ENCODE data around the gene TAS2R10. TPM values are rescaled to one million over a fixed set of nuclear protein-coding genes. Genes with fewer than 3 reads are reported as not detected.

Gene TAS2R10
- total RNA-seq, result under 1 TPM in 2 of 4 donors, not detected in 2; 0.40 to 0.42 TPM

- DNase-seq (ENCODE audit: extremely low spot score), result no peak
- Histone ChIP-seq H3K9me3 (no peaks in the 10 kb centered on the region), H3K27me3 (no peaks in the 10 kb centered on the region)
Measured at GRCh38 chr12:10826258-10826657, at the start of gene TAS2R10. Gene TAS2R10, minus strand, starts transcription at chr12:10826358. Its CDS starts 89 bp downstream, at chr12:10826269.

GRCh38 chr12:10873378-10873777 lies 47.2 kb upstream of the TAS2R10 start:
- Histone ChIP-seq H3K9me3 (no peaks in the 10 kb centered on the region), H3K27ac (replicated peaks in 1 of 4) (no peak overlapping the region), H3K4me3 (no peak overlapping the region), H3K36me3 (peaks cover 0 to 22% (median 7%) of the 10 kb centered on the region in 4 donors), H3K4me1 (no peaks in the 10 kb centered on the region), H3K27me3 (no peaks in the 10 kb centered on the region)
- TF ChIP-seq CTCF (IDR thresholded peaks at IDR 0.05) (no peak), POLR2AphosphoS5 (IDR thresholded peaks at IDR 0.05) (no peak), EP300 (IDR thresholded peaks at IDR 0.05) (no peak), POLR2A (IDR thresholded peaks at IDR 0.05; ENCODE audit: low read depth) (no peak)
- no peak for DNase-seq (ENCODE audit: extremely low spot score)
- 63% methylated on average over 2 of the region's 2 CpGs for WGBS
- intact Hi-C loops (cut with DNase I), result no loop called here

More at GRCh38 chr12:10826258-10826657, at the start of gene TAS2R10:
- Histone ChIP-seq H3K4me3 (no peak within 1 kb of the TSS), H3K36me3 (no peaks in the 10 kb centered on the region), H3K4me1 (no peaks in the 10 kb centered on the region), H3K27ac (replicated peaks in 1 of 4) (no peak within 1 kb of the TSS)
- TF ChIP-seq POLR2A (IDR thresholded peaks at IDR 0.05; ENCODE audit: low read depth), result no peak
- no peak for TF ChIP-seq EP300 (IDR thresholded peaks at IDR 0.05)
- no peak for TF ChIP-seq CTCF (IDR thresholded peaks at IDR 0.05)
- TF ChIP-seq POLR2AphosphoS5 (IDR thresholded peaks at IDR 0.05), result no peak
- 94% methylated on average over 3 of the region's 3 CpGs for WGBS
- intact Hi-C loops (cut with DNase I), result no loop called here

DNA sequence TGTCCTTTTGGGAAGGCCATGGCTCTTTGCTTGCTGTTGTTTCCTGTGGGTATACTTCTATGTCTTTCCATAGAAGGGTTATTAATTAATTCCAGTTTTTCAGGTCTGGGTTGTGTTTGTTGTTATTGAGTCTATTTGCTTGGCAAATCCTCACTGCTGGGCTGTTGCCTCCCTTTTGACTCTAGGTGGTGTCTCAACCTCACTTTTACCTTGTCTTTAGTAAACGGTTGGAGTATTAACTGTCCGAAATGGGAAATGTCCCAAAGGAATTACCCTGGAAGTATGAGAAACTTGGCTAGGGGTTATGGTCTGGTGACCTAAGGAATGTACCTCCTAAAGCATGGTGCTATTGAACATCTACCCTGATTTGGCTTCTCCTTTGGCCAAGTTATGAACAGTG lies 41.2 kb upstream of the TAS2R10 start:
- Histone ChIP-seq H3K27ac (replicated peaks in 1 of 4) (no peak overlapping the region), H3K9me3 (peaks cover 0 to 10% (median 5%) of the 10 kb centered on the region in 4 donors), H3K27me3 (no peaks in the 10 kb centered on the region), H3K4me3 (no peak overlapping the region), H3K36me3 (no peaks in the 10 kb centered on the region), H3K4me1 (no peaks in the 10 kb centered on the region)
- DNase-seq (ENCODE audit: extremely low spot score), result no peak
- TF ChIP-seq POLR2A (IDR thresholded peaks at IDR 0.05; ENCODE audit: low read depth) (no peak), CTCF (IDR thresholded peaks at IDR 0.05) (no peak), EP300 (IDR thresholded peaks at IDR 0.05) (no peak), POLR2AphosphoS5 (IDR thresholded peaks at IDR 0.05) (no peak)
- WGBS, result 76% methylated on average over 2 of the region's 2 CpGs
- intact Hi-C loops (cut with DNase I), result no loop called here

GRCh38 chr12:10863512-10864218 lies 37.5 kb upstream of the TAS2R10 start:
- 86% methylated on average over 2 of the region's 2 CpGs for WGBS
- Histone ChIP-seq H3K4me3 (no peak overlapping the region), H3K9me3 (peaks cover 0 to 15% (median 13%) of the 10 kb centered on the region in 4 donors), H3K4me1 (no peaks in the 10 kb centered on the region), H3K27ac (replicated peaks in 1 of 4) (no peak overlapping the region), H3K27me3 (no peaks in the 10 kb centered on the region), H3K36me3 (peaks cover 0 to 8% (median 5%) of the 10 kb centered on the region in 4 donors)
- DNase-seq (ENCODE audit: extremely low spot score), result no peak
- TF ChIP-seq EP300 (IDR thresholded peaks at IDR 0.05) (no peak), POLR2A (IDR thresholded peaks at IDR 0.05; ENCODE audit: low read depth) (no peak), CTCF (IDR thresholded peaks at IDR 0.05) (no peak), POLR2AphosphoS5 (IDR thresholded peaks at IDR 0.05) (no peak)
- intact Hi-C loops (cut with DNase I), result no loop called here

All from esophagus muscularis mucosa (tissue), 4 donors.